H9 (cell line): Measurements from ENCODE around the gene FKBP4. TPM values are rescaled to one million over a fixed set of nuclear protein-coding genes. Genes with fewer than 3 reads are reported as not detected.

ENCODE experiments used
- DNase-seq: peaks from one replicate; pipeline ENCODE4 v3.0.0-alpha.2; 2017
- H2AFZ ChIP-seq: one replicate; pipeline ENCODE4 v1.6.1; 2013; ENCODE audit warnings: mild to moderate bottlenecking, low read length, control low read depth, moderate library complexity
- H2AK5ac ChIP-seq: 2 replicates; pipeline ENCODE4 v1.6.1; 2013; ENCODE audit warnings: low read length, control low read depth, mixed read lengths; ENCODE audit not compliant: insufficient read length
- H2BK120ac ChIP-seq: one replicate; pipeline ENCODE4 v1.6.1; 2013; ENCODE audit warnings: low read depth, mild to moderate bottlenecking, low read length, control low read depth, inconsistent platforms; ENCODE audit not compliant: poor library complexity, severe bottlenecking
- H2BK12ac ChIP-seq: 2 replicates; pipeline ENCODE4 v1.6.1; 2013; ENCODE audit warnings: low read length, control low read depth, mixed read lengths, low read depth; ENCODE audit not compliant: insufficient read length
- H2BK15ac ChIP-seq: 2 replicates; pipeline ENCODE4 v1.6.1; 2013; ENCODE audit warnings: low read depth, low read length, control low read depth
- H2BK20ac ChIP-seq: one replicate; pipeline ENCODE4 v1.6.1; 2013; ENCODE audit warnings: low read depth, mild to moderate bottlenecking, low read length, control low read depth, inconsistent platforms; ENCODE audit not compliant: poor library complexity, severe bottlenecking
- H2BK5ac ChIP-seq: 2 replicates; pipeline ENCODE4 v1.6.1; 2013; ENCODE audit warnings: low read length, control low read depth, mixed read lengths; ENCODE audit not compliant: insufficient read length
- H3K14ac ChIP-seq: 2 replicates; pipeline ENCODE4 v1.6.1; 2013; ENCODE audit warnings: low read length, control low read depth; ENCODE audit not compliant: insufficient read depth
- H3K18ac ChIP-seq: 2 replicates; pipeline ENCODE4 v1.6.1; 2013; ENCODE audit warnings: low read depth, mild to moderate bottlenecking, mixed read lengths, low read length, control low read depth; ENCODE audit not compliant: insufficient read length
- H3K23ac ChIP-seq: 2 replicates; pipeline ENCODE4 v1.6.1; 2013; ENCODE audit warnings: low read length, control low read depth, mixed read lengths, low read depth; ENCODE audit not compliant: insufficient read length
- H3K23me2 ChIP-seq: 2 replicates; pipeline ENCODE4 v1.6.1; 2013; ENCODE audit warnings: low read depth, mild to moderate bottlenecking, mixed read lengths, low read length, control low read depth; ENCODE audit not compliant: insufficient read length, poor library complexity, severe bottlenecking
- H3K27ac ChIP-seq: 2 replicates; pipeline ENCODE4 v1.5.1; 2013; ENCODE audit warnings: low read length, control low read depth, mixed read lengths, low read depth; ENCODE audit not compliant: insufficient read length
- H3K27me3 ChIP-seq: 2 replicates; pipeline ENCODE4 v1.6.1; 2013; ENCODE audit warnings: low read length, control low read depth, inconsistent platforms; ENCODE audit not compliant: insufficient read depth
- H3K4ac ChIP-seq: 2 replicates; pipeline ENCODE4 v1.6.1; 2013; ENCODE audit warnings: low read depth, mild to moderate bottlenecking, control low read depth, inconsistent platforms, low read length, moderate library complexity
- H3K4me1 ChIP-seq: 2 replicates; pipeline ENCODE4 v1.6.1; 2013; ENCODE audit warnings: low read length, control low read depth, inconsistent platforms; ENCODE audit not compliant: insufficient read depth
- H3K4me2 ChIP-seq: 2 replicates; pipeline ENCODE4 v1.6.1; 2013; ENCODE audit warnings: low read length, control low read depth, mixed read lengths; ENCODE audit not compliant: insufficient read length, insufficient read depth
- H3K56ac ChIP-seq: 2 replicates; pipeline ENCODE4 v1.6.1; 2013; ENCODE audit warnings: low read depth, mild to moderate bottlenecking, mixed read lengths, low read length, control low read depth; ENCODE audit not compliant: insufficient read length
- H3K79me1 ChIP-seq: 2 replicates; pipeline ENCODE4 v1.6.1; 2013; ENCODE audit warnings: low read depth, mild to moderate bottlenecking, moderate library complexity, low read length, control low read depth, inconsistent platforms; ENCODE audit not compliant: insufficient read depth, poor library complexity, severe bottlenecking
- H3K79me2 ChIP-seq: 2 replicates; pipeline ENCODE4 v1.6.1; 2013; ENCODE audit warnings: low read length, control low read depth, inconsistent platforms; ENCODE audit not compliant: insufficient read depth
- H3K9ac ChIP-seq: 2 replicates; pipeline ENCODE4 v1.6.1; 2013; ENCODE audit warnings: low read length, control low read depth, mixed read lengths; ENCODE audit not compliant: insufficient read length; ENCODE audit errors: extremely low read depth
- H3K9me3 ChIP-seq: one replicate; pipeline ENCODE4 v1.6.1; 2013; ENCODE audit warnings: low read depth, low read length, inconsistent platforms; ENCODE audit not compliant: control insufficient read depth
- H3T11ph ChIP-seq: one replicate; pipeline ENCODE4 v1.6.1; 2013; ENCODE audit warnings: mild to moderate bottlenecking, low read length, control low read depth, inconsistent platforms
- H4K20me1 ChIP-seq: one replicate; pipeline ENCODE4 v1.6.1; 2013; ENCODE audit not compliant: control insufficient read depth, insufficient read length, insufficient read depth
- H4K5ac ChIP-seq: 2 replicates; pipeline ENCODE4 v1.6.1; 2013; ENCODE audit warnings: low read depth, mild to moderate bottlenecking, mixed read lengths, low read length, control low read depth; ENCODE audit not compliant: insufficient read length
- H4K8ac ChIP-seq: replicated peaks from 2 replicates; pipeline ENCODE4 v1.6.1; 2013; ENCODE audit warnings: low read length, control low read depth, mixed read lengths, low read depth; ENCODE audit not compliant: insufficient read length
- H4K91ac ChIP-seq: 2 replicates; pipeline ENCODE4 v1.6.1; 2013; ENCODE audit warnings: low read depth, mild to moderate bottlenecking, moderate library complexity, mixed read lengths, low read length, control low read depth; ENCODE audit not compliant: insufficient read length
- H3K27ac Mint-ChIP-seq, 3 experiments: 2 replicates in 2 of 3; 3 replicates in 1 of 3; pipeline ENCODE4 v1.8.0; 2020 to 2021; ENCODE audit warnings: mixed read lengths in 3 of 3, mild to moderate bottlenecking in 1 of 3, moderate library complexity in 1 of 3
- H3K27me3 Mint-ChIP-seq: 2 replicates; pipeline ENCODE4 v1.8.0; 2021; ENCODE audit warnings: low read depth, mild to moderate bottlenecking, moderate library complexity, mixed read lengths
- H3K36me3 Mint-ChIP-seq, 3 experiments: 2 replicates in 2 of 3; 3 replicates in 1 of 3; pipeline ENCODE4 v1.8.0; 2020 to 2021; ENCODE audit warnings: low read depth in 3 of 3, mixed read lengths in 3 of 3; ENCODE audit not compliant: insufficient read depth in 1 of 3
- H3K4me1 Mint-ChIP-seq, 2 experiments: 2 replicates each; pipeline ENCODE4 v1.8.0; 2020; ENCODE audit warnings: mixed read lengths in 2 of 2
- H3K4me3 Mint-ChIP-seq, 2 experiments: 2 replicates in 1 of 2; 3 replicates in 1 of 2; pipeline ENCODE4 v1.8.0; 2020 to 2021; ENCODE audit warnings: mild to moderate bottlenecking in 2 of 2, mixed read lengths in 2 of 2, moderate library complexity in 1 of 2
- H3K9me3 Mint-ChIP-seq, 2 experiments: 2 replicates in 1 of 2; 3 replicates in 1 of 2; pipeline ENCODE4 v1.8.0; 2020; ENCODE audit warnings: mild to moderate bottlenecking in 2 of 2, mixed read lengths in 2 of 2, moderate library complexity in 1 of 2
- CTCF ChIP-seq: fragments of 200-600 bp; sonication (generic); conservative IDR thresholded peaks from 3 replicates; pipeline ENCODE4 v1.8.0; 2021; ENCODE audit warnings: antibody characterized with exemption, mild to moderate bottlenecking
- total RNA-seq: library from RNA; stranded (reverse); gene quantifications from 2 replicates; pipeline ENCODE4 v1.2.1, GENCODE V29; 2021

FKBP4 gene
- total RNA-seq, 1 experiment from 2014 or later = 221 TPM

- Histone ChIP-seq H3K23ac (no peak overlapping the region), H3K4me1 (peaks cover 18% of the 10 kb centered on the region; the same call in 1 of the 2 replicates), H3K79me1 (no peaks in the 10 kb centered on the region), H3K4me2 (no peak overlapping the region), H3K4ac (no peak overlapping the region), H4K91ac (no peak overlapping the region), H2BK20ac (no peak overlapping the region), H2AFZ (no peak overlapping the region), H2AK5ac (no peak overlapping the region), H3K27me3 (no peaks in the 10 kb centered on the region; the same call in 1 of the 2 replicates), H3K9me3 (no peaks in the 10 kb centered on the region), H3K56ac (no peak overlapping the region), H3K27ac (no peak overlapping the region), H3K23me2 (no peaks in the 10 kb centered on the region), H2BK5ac (no peak overlapping the region), H3K79me2 (no peaks in the 10 kb centered on the region), H2BK120ac (no peak overlapping the region), H4K20me1 (no peaks in the 10 kb centered on the region), H4K5ac (no peak overlapping the region), H3K9ac (no peak overlapping the region), H2BK12ac (no peak overlapping the region), H2BK15ac (no peak overlapping the region), H4K8ac (no peak overlapping the region), H3T11ph (no peak overlapping the region), H3K18ac (no peak overlapping the region), H3K14ac (no peak overlapping the region)
- Mint-ChIP-seq H3K27ac (no peak overlapping the region), H3K36me3 (no peaks in the 10 kb centered on the region), H3K27me3 (peaks cover 22% of the 10 kb centered on the region), H3K4me3 (no peak overlapping the region), H3K4me1 (peaks cover 54 to 60% of the 10 kb centered on the region in 2 experiments), H3K9me3 (peaks cover 1 to 2% of the 10 kb centered on the region in 2 experiments; a peak in 4 of 5 replicates)
- DNase-seq = no peak
- no peak for TF ChIP-seq CTCF
Measured at GRCh38 chr12:2754208-2754607, 40.6 kb upstream of the FKBP4 start.
